ENCODE data around the gene PDHX. TPM values are rescaled to one million over a fixed set of nuclear protein-coding genes. Genes with fewer than 3 reads are reported as not detected.
A peak's percentile ranks its signal among the peaks of the same experiment; 100 is the strongest.

PDHX gene
- total and polyA plus RNA-seq, 10 of the 15 experiments (the other 5 are each of a cell fraction or from before 2014, with no cell fraction given) = 14.5 to 41.9 (median 28.0) TPM

DNA sequence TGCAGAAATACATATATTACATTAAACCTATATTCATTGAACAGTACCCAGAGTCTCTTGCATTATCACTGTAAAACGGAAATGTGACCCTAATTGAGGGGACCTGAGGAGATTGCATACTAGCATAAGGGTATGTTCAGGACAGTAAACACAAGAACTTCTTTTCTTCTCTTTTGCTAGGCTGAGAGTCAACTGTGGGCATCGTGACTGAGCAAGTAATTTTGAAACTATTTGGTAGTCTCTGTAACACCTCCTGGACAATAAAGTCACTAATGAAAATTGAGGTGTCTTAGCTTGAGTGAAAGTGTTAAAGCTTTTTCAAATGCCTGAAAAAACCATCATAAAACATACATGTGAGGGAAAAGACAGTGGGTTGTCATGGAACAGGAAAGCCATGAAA lies 90.9 kb downstream of the PDHX start:
- ChIA-PET POLR2A (interaction anchor here (0.6 to 1.0 kb wide), 3 partner anchors 10 to 264 kb away, joined by 3 to 4 read pairs (median 3); no protein-coding TSS in a partner anchor), SMC1A (ENCODE audit: uncharacterized antibody, unreplicated experiment) (interaction anchor here (0.6 to 15.3 kb wide), 25 partner anchors 9 to 794 kb away, joined by 3 to 234 read pairs (median 6); no protein-coding TSS in a partner anchor), RAD21 (ENCODE audit: unreplicated experiment) (interaction anchor here (0.6 to 4.6 kb wide), 20 partner anchors 23 to 1040 kb away, joined by 3 to 26 read pairs (median 7); no protein-coding TSS in a partner anchor), CTCF (interaction anchor here (0.6 to 7.1 kb wide), 12 partner anchors 8 to 237 kb away, joined by 3 to 48 read pairs (median 3); no protein-coding TSS in a partner anchor)
- H3K27me3 ChIP-seq (replicated peaks in 1 of 2; ENCODE audit: control insufficient read depth in 2 of 2, insufficient read depth in 2 of 2, low read length in 1 of 2) = no peaks in the 10 kb centered on the region
- FAIRE-seq = peak; percentile 77
- intact Hi-C loops (cut with micrococcal nuclease; ENCODE audit: unreplicated experiment) (loop anchor here (1.0 to 2.0 kb wide), 2 partner anchors 70 to 138 kb away; no protein-coding TSS in a partner anchor), in situ Hi-C loops (cut with MboI) (loop anchor here (10.0 kb wide), 1 partner anchor 762 kb away; no protein-coding TSS in a partner anchor)
- no peaks in the 10 kb centered on the region for H3K9me3 ChIP-seq (replicated peaks; ENCODE audit: control insufficient read depth, insufficient read depth, low read length)
- no peaks in the 10 kb centered on the region for H3K36me3 ChIP-seq (ENCODE audit: control insufficient read depth in 2 of 2, insufficient read depth in 2 of 2, low read length in 1 of 2)
- H3K79me2 ChIP-seq (ENCODE audit: control insufficient read depth, insufficient read depth, low read length) = no peaks in the 10 kb centered on the region
- H3K9ac ChIP-seq (ENCODE audit: control insufficient read depth, insufficient read depth, low read length) = no peak overlapping the region
- peaks cover 21% of the 10 kb centered on the region for H3K4me1 ChIP-seq (ENCODE audit: control insufficient read depth, insufficient read depth, low read length)
- peak overlapping the region; percentile 51 for H3K27ac ChIP-seq (ENCODE audit: control insufficient read depth, insufficient read depth)
- ATAC-seq = peak; percentile 82
- WGBS (ENCODE audit: insufficient coverage, insufficient replicate concordance, low lambda C conversion rate, missing lambda C conversion rate) = 4% methylated on average over 2 of the region's 2 CpGs
- no peaks in the 10 kb centered on the region for H4K20me1 ChIP-seq (ENCODE audit: control insufficient read depth, insufficient read depth)
- peak overlapping the region; percentile 73 for H3K4me2 ChIP-seq (ENCODE audit: control insufficient read depth, insufficient read depth)
- H2AFZ ChIP-seq (ENCODE audit: control insufficient read depth, low read depth, low read length) = no peak overlapping the region
- BruUV-seq (replicated peaks) = no TSS peak
- H3K4me3 ChIP-seq = no peak overlapping the region
- DNase-seq (ENCODE audit: low read depth, low spot score) = peak; percentile 80
- TF ChIP-seq ZBED1 (IDR thresholded peaks at IDR 0.05; ENCODE audit: borderline replicate concordance) (no peak), TBL1XR1 (IDR thresholded peaks at IDR 0.05; ENCODE audit: low read depth, low read length) (peak; percentile 80), EED (IDR thresholded peaks at IDR 0.05; ENCODE audit: low read depth) (no peak), RAD21 (IDR thresholded peaks at IDR 0.05; ENCODE audit: insufficient read depth, low read depth, low read length) (peak; percentile 15; the same call in 1 of the 2 replicates), BACH1 (IDR thresholded peaks at IDR 0.05; ENCODE audit: borderline replicate concordance) (peak; percentile 59; the same call in 1 of the 2 replicates), JUNB (IDR thresholded peaks at IDR 0.05) (peak; percentile 84), RBBP5 (conservative IDR thresholded peaks at IDR 0.05) (no peak), RUNX3 (IDR thresholded peaks at IDR 0.05; ENCODE audit: low read length) (peak; percentile 80), MTA2 (IDR thresholded peaks at IDR 0.05; ENCODE audit: low read depth) (peak; percentile 11), MEF2A (IDR thresholded peaks at IDR 0.05; ENCODE audit: insufficient read depth, low read depth, low read length) (0 out of 2 replicates have a peak, but pooled peaks have one; percentile 23), IKZF1 (conservative IDR thresholded peaks at IDR 0.05) (no peak; the same call in none of the 2 replicates), ESRRA (IDR thresholded peaks at IDR 0.05; ENCODE audit: low read length) (no peak), NFYA (IDR thresholded peaks at IDR 0.05; ENCODE audit: borderline replicate concordance, low read depth, low read length) (no peak), NFYB (IDR thresholded peaks at IDR 0.05; ENCODE audit: insufficient read depth, low read depth, low read length) (no peak), GATAD2B (conservative IDR thresholded peaks at IDR 0.05; ENCODE audit: low read depth) (no peak), FOXK2 (IDR thresholded peaks at IDR 0.05) (no peak), IRF4 (IDR thresholded peaks at IDR 0.05; ENCODE audit: low read depth, low read length) (peak; percentile 84), CREM (IDR thresholded peaks at IDR 0.05; ENCODE audit: low read depth) (peak; percentile 54; the same call in 1 of the 2 replicates), TCF7 (IDR thresholded peaks at IDR 0.05; ENCODE audit: borderline replicate concordance) (no peak), PML (IDR thresholded peaks at IDR 0.05; ENCODE audit: low read length) (peak; percentile 20; the same call in 1 of the 2 replicates)
- TF ChIP-seq, protein P1, sequence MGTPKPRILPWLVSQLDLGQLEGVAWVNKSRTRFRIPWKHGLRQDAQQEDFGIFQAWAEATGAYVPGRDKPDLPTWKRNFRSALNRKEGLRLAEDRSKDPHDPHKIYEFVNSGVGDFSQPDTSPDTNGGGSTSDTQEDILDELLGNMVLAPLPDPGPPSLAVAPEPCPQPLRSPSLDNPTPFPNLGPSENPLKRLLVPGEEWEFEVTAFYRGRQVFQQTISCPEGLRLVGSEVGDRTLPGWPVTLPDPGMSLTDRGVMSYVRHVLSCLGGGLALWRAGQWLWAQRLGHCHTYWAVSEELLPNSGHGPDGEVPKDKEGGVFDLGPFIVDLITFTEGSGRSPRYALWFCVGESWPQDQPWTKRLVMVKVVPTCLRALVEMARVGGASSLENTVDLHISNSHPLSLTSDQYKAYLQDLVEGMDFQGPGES (IDR thresholded peaks at IDR 0.05) = no peak
- TF ChIP-seq, protein P2, sequence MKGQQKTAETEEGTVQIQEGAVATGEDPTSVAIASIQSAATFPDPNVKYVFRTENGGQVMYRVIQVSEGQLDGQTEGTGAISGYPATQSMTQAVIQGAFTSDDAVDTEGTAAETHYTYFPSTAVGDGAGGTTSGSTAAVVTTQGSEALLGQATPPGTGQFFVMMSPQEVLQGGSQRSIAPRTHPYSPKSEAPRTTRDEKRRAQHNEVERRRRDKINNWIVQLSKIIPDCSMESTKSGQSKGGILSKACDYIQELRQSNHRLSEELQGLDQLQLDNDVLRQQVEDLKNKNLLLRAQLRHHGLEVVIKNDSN (IDR thresholded peaks at IDR 0.05; ENCODE audit: borderline replicate concordance, extremely low read length, insufficient read depth, low read depth, low read length) = no peak
- TF ChIP-seq, protein P3, sequence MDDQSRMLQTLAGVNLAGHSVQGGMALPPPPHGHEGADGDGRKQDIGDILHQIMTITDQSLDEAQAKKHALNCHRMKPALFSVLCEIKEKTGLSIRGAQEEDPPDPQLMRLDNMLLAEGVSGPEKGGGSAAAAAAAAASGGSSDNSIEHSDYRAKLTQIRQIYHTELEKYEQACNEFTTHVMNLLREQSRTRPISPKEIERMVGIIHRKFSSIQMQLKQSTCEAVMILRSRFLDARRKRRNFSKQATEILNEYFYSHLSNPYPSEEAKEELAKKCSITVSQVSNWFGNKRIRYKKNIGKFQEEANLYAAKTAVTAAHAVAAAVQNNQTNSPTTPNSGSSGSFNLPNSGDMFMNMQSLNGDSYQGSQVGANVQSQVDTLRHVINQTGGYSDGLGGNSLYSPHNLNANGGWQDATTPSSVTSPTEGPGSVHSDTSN (IDR thresholded peaks at IDR 0.05; ENCODE audit: insufficient replicate concordance, low read depth, low read length) = no peak

All from GM12878 (cell line).